ENCODE measurements around the gene MACC1. TPM values are rescaled to one million over a fixed set of nuclear protein-coding genes. Genes with fewer than 3 reads are reported as not detected.

MACC1 gene
- total and polyA plus RNA-seq, 12 donors = under 0.01 to 0.82 (median 0.20) TPM; not detected in 4

GRCh38 chr7:20153999-20154398 lies 63.2 kb downstream of the MACC1 start:
- ATAC-seq (no peak), DNase-seq (no peak)
- Histone ChIP-seq H3K27me3 (peaks cover 0 to 4% (median 0%) of the 10 kb centered on the region in 7 donors), H3K36me3 (no peaks in the 10 kb centered on the region), H3K9me3 (no peaks in the 10 kb centered on the region), H3K27ac (no peak overlapping the region), H3K4me1 (peaks cover 0 to 5% (median 0%) of the 10 kb centered on the region in 9 donors), H3K4me3 (no peak overlapping the region)
- intact Hi-C loops (cut with DNase I) = loop anchor here in 2 of 10 donors (10.0 kb wide), 2 partner anchors 161 to 399 kb away; no protein-coding TSS in a partner anchor
- WGBS, 2 donors = 71 to 74% methylated on average over 5 of the region's 5 CpGs
- TF ChIP-seq, protein P1, sequence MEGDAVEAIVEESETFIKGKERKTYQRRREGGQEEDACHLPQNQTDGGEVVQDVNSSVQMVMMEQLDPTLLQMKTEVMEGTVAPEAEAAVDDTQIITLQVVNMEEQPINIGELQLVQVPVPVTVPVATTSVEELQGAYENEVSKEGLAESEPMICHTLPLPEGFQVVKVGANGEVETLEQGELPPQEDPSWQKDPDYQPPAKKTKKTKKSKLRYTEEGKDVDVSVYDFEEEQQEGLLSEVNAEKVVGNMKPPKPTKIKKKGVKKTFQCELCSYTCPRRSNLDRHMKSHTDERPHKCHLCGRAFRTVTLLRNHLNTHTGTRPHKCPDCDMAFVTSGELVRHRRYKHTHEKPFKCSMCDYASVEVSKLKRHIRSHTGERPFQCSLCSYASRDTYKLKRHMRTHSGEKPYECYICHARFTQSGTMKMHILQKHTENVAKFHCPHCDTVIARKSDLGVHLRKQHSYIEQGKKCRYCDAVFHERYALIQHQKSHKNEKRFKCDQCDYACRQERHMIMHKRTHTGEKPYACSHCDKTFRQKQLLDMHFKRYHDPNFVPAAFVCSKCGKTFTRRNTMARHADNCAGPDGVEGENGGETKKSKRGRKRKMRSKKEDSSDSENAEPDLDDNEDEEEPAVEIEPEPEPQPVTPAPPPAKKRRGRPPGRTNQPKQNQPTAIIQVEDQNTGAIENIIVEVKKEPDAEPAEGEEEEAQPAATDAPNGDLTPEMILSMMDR (IDR thresholded peaks at IDR 0.05) = no peak

GRCh38 chr7:20153567-20153966 lies 63.6 kb downstream of the MACC1 start:
- TF ChIP-seq, protein P1 (IDR thresholded peaks at IDR 0.05) = no peak
- 75 to 98% methylated on average over 2 of the region's 2 CpGs for WGBS, 2 donors
- Histone ChIP-seq H3K27me3 (peaks cover 0 to 4% (median 0%) of the 10 kb centered on the region in 7 donors), H3K4me1 (peaks cover 0 to 5% (median 0%) of the 10 kb centered on the region in 9 donors), H3K27ac (no peak overlapping the region), H3K36me3 (no peaks in the 10 kb centered on the region), H3K4me3 (no peak overlapping the region), H3K9me3 (no peaks in the 10 kb centered on the region)
- intact Hi-C loops (cut with DNase I) = loop anchor here in 2 of 10 donors (10.0 kb wide), 2 partner anchors 161 to 399 kb away; no protein-coding TSS in a partner anchor
- DNase-seq (no peak), ATAC-seq (no peak)

- TF ChIP-seq, protein P1 (IDR thresholded peaks at IDR 0.05) = no peak
- H3K27me3 ChIP-seq = peaks cover 0 to 3% (median 0%) of the 10 kb centered on the region in 7 donors
- no peak overlapping the region for H3K27ac ChIP-seq
- ATAC-seq = no peak
- no peak for DNase-seq
- H3K4me3 ChIP-seq = no peak overlapping the region
- intact Hi-C loops (cut with DNase I) = loop anchor here in 2 of 10 donors (1.0 to 10.0 kb wide), 3 partner anchors 9 to 398 kb away; no protein-coding TSS in a partner anchor
- no peaks in the 10 kb centered on the region for H3K36me3 ChIP-seq
- H3K9me3 ChIP-seq = no peaks in the 10 kb centered on the region
- peaks cover 0 to 5% (median 0%) of the 10 kb centered on the region in 9 donors for H3K4me1 ChIP-seq
Measured at GRCh38 chr7:20152511-20152910, 64.7 kb downstream of the MACC1 start.

- TF ChIP-seq, protein P1 (IDR thresholded peaks at IDR 0.05) = no peak
- Histone ChIP-seq H3K27ac (no peak overlapping the region), H3K36me3 (no peaks in the 10 kb centered on the region), H3K4me1 (peaks cover 0 to 5% (median 0%) of the 10 kb centered on the region in 9 donors), H3K9me3 (no peaks in the 10 kb centered on the region), H3K27me3 (no peaks in the 10 kb centered on the region), H3K4me3 (no peak overlapping the region)
- intact Hi-C loops (cut with DNase I) = loop anchor here in 2 of 10 donors (1.0 to 10.0 kb wide), 3 partner anchors 9 to 397 kb away; no protein-coding TSS in a partner anchor
- DNase-seq = no peak
- 56 to 57% methylated on average over 4 of the region's 4 CpGs for WGBS, 2 donors
- no peak for ATAC-seq
Measured at GRCh38 chr7:20151708-20152456, 65.3 kb downstream of the MACC1 start.
